Mucosa of descending colon (tissue), 3 donors: ENCODE results near the gene POMT1. TPM values are rescaled to one million over a fixed set of nuclear protein-coding genes. Genes with fewer than 3 reads are reported as not detected.

Experiments
- ATAC-seq: fragments of 200-7000 bp; cut with Tn5 transposase; one replicate; pipeline ENCODE4 v1.9.1; 2020; ENCODE audit warnings: mild to moderate bottlenecking, moderate library complexity
- DNase-seq, 3 donors: peaks; one replicate each; pipeline ENCODE4 v3.0.0-alpha.2; 2020
- H3K36me3 ChIP-seq: fragments of 200-600 bp; one replicate; pipeline ENCODE4 v1.8.0; 2021; ENCODE audit warnings: low read depth, mild to moderate bottlenecking
- H3K4me1 ChIP-seq: fragments of 200-600 bp; one replicate; pipeline ENCODE4 v1.8.0; 2021; ENCODE audit warnings: low read depth, mild to moderate bottlenecking
- H3K4me3 ChIP-seq: fragments of 200-600 bp; one replicate; pipeline ENCODE4 v1.8.0; 2021; ENCODE audit warnings: mild to moderate bottlenecking
- H3K9me3 ChIP-seq: fragments of 200-600 bp; one replicate; pipeline ENCODE4 v1.8.0; 2021; ENCODE audit warnings: mild to moderate bottlenecking
- CTCF ChIP-seq: fragments of 200-600 bp; IDR thresholded peaks from one replicate; pipeline ENCODE4 v1.8.0; 2022; ENCODE audit warnings: antibody characterized with exemption, mild to moderate bottlenecking
- intact Hi-C, 2 donors: fragments of 100-400 bp; cut with DNase I in 1 of 2; cut with micrococcal nuclease in 1 of 2; formaldehyde crosslinking; loops; one replicate each; pipeline versions ENCODE4 v1.11.0 to v1.11.1; 2022; cut with DNase I, micrococcal nuclease
- total RNA-seq, 3 donors: library from RNA; stranded (reverse); fragmentation: NEBNext Ultra II Directional in 2 of 3; extraction: Animal tissue kit (Norgen Biotek cat#: 25700) in 2 of 3; gene quantifications; one replicate each; pipeline versions ENCODE4 v1.2.1 to v1.2.4, GENCODE V29; 2021 to 2023
- donor health status: DM: no; HTN: no; CAD: no; lungs with moderate emphysema.
- donor health status: DM: no; HTN: no; CAD: no.
- donor health status: DM: no; HTN: yes; CAD: no.

The POMT1 gene
- total RNA-seq, 3 donors from 2014 or later, result 26.1 to 40.5 (median 35.4) TPM

- Histone ChIP-seq H3K4me3 (peak overlapping the region; percentile 60), H3K36me3 (no peaks in the 10 kb centered on the region), H3K4me1 (peaks cover 14% of the 10 kb centered on the region), H3K9me3 (no peaks in the 10 kb centered on the region)
- no peak for TF ChIP-seq CTCF
- ATAC-seq (no peak), DNase-seq (no peak)
- intact Hi-C loops, result no loop called here
Measured at GRCh38 chr9:131529597-131530545, 27.2 kb downstream of the POMT1 start.

GRCh38 chr9:131530546-131530919 is 27.8 kb downstream of the POMT1 start:
- no peaks in the 10 kb centered on the region for H3K36me3 ChIP-seq
- no peaks in the 10 kb centered on the region for H3K9me3 ChIP-seq
- DNase-seq (peak in 2 of 3 donors; percentile 52 to 60), ATAC-seq (peak; percentile 48)
- H3K4me1 ChIP-seq, result peaks cover 14% of the 10 kb centered on the region
- TF ChIP-seq CTCF, result no peak
- peak overlapping the region; percentile 60 for H3K4me3 ChIP-seq
- intact Hi-C loops, result no loop called here

- DNase-seq, result peak; percentile 68 to 84 (median 82)
- no peak for TF ChIP-seq CTCF
- Histone ChIP-seq H3K36me3 (no peaks in the 10 kb centered on the region), H3K4me3 (peak within 1 kb of the TSS; percentile 60), H3K9me3 (no peaks in the 10 kb centered on the region), H3K4me1 (peaks cover 14% of the 10 kb centered on the region)
- peak; percentile 98 for ATAC-seq
- intact Hi-C loops, result no loop called here
Measured at GRCh38 chr9:131530920-131531832, 28.5 kb downstream of the POMT1 start, which contains the start of gene UCK1. Gene UCK1 (minus strand): TSS chr9:131531263. CDS start chr9:131531174, 89 bp downstream.

GRCh38 chr9:131534721-131535237 is 32.1 kb downstream of the POMT1 start:
- DNase-seq (peak in 1 of 3 donors; percentile 19), ATAC-seq (peak; percentile 12)
- no peaks in the 10 kb centered on the region for H3K36me3 ChIP-seq
- TF ChIP-seq CTCF, result no peak
- H3K4me1 ChIP-seq, result peaks cover 11% of the 10 kb centered on the region
- no peaks in the 10 kb centered on the region for H3K9me3 ChIP-seq
- intact Hi-C loops, result no loop called here
- no peak overlapping the region for H3K4me3 ChIP-seq

- ATAC-seq (no peak), DNase-seq (no peak)
- H3K36me3 ChIP-seq, result no peaks in the 10 kb centered on the region
- no peak for TF ChIP-seq CTCF
- H3K9me3 ChIP-seq, result peaks cover 8% of the 10 kb centered on the region
- no peak overlapping the region for H3K4me3 ChIP-seq
- no peaks in the 10 kb centered on the region for H3K4me1 ChIP-seq
- intact Hi-C loops, result no loop called here
Measured at GRCh38 chr9:131537946-131538345, 35.2 kb downstream of the POMT1 start.
